ENCODE results near the gene EPOP. TPM values are rescaled to one million over a fixed set of nuclear protein-coding genes. Genes with fewer than 3 reads are reported as not detected.

Gene EPOP
- total and polyA plus RNA-seq, 2 donors (not counting 1 experiment from before 2014, with no cell fraction given) = 0.14 to 0.33 TPM

- TF ChIP-seq, protein P1, sequence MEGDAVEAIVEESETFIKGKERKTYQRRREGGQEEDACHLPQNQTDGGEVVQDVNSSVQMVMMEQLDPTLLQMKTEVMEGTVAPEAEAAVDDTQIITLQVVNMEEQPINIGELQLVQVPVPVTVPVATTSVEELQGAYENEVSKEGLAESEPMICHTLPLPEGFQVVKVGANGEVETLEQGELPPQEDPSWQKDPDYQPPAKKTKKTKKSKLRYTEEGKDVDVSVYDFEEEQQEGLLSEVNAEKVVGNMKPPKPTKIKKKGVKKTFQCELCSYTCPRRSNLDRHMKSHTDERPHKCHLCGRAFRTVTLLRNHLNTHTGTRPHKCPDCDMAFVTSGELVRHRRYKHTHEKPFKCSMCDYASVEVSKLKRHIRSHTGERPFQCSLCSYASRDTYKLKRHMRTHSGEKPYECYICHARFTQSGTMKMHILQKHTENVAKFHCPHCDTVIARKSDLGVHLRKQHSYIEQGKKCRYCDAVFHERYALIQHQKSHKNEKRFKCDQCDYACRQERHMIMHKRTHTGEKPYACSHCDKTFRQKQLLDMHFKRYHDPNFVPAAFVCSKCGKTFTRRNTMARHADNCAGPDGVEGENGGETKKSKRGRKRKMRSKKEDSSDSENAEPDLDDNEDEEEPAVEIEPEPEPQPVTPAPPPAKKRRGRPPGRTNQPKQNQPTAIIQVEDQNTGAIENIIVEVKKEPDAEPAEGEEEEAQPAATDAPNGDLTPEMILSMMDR (conservative IDR thresholded peaks at IDR 0.05 in 1 of 2, IDR thresholded peaks at IDR 0.05 in 1 of 2; ENCODE audit: low read depth in 1 of 2, low read length in 2 of 2) = no peak
- peak; percentile 78 for TF ChIP-seq EZH2 (IDR thresholded peaks at IDR 0.05; ENCODE audit: low read length, missing control alignments)
- Histone ChIP-seq H3K36me3 (ENCODE audit: control insufficient read depth, insufficient read depth, low read length) (no peaks in the 10 kb centered on the region), H3K27me3 (ENCODE audit: control insufficient read depth, insufficient read depth, low read length) (peaks cover 59% of the 10 kb centered on the region)
Observed at GRCh38 chr17:38671939-38672720, 2.6 kb downstream of the EPOP start.

DNA sequence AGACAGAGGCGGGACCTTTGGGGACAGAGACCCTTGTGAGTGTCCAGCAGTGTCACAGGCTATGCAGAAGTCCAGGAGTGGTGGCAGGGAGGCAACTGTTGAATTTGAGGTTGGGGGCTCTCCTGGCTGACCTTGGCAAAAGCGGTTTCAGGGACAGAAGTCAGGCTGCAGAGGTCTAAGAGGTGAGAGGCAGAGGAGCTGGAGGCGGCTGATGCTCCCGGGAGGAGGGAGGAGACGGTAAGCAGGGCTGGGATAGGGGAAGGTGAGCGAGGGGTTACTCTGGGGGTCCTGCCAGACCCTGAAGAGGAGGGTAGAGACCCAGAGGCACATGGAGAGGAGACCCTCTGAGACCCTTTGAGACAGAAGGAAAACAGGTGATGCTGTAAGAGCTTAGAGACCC is 5.2 kb downstream of the EPOP start:
- Histone ChIP-seq H4K20me1 (ENCODE audit: control insufficient read depth, extremely low read depth, insufficient read depth, low read length) (no peaks in the 10 kb centered on the region), H3K9ac (ENCODE audit: insufficient read depth, low read length) (no peak overlapping the region), H3K36me3 (ENCODE audit: control insufficient read depth, insufficient read depth, low read length) (no peaks in the 10 kb centered on the region), H2AFZ (ENCODE audit: low read length) (no peak overlapping the region), H3K27me3 (ENCODE audit: control insufficient read depth, insufficient read depth, low read length) (peaks cover 55% of the 10 kb centered on the region), H3K4me1 (ENCODE audit: control insufficient read depth, extremely low read depth, insufficient read depth, low read length) (no peaks in the 10 kb centered on the region), H3K9me3 (ENCODE audit: control insufficient read depth, insufficient read depth, low read depth, low read length) (no peaks in the 10 kb centered on the region), H3K4me2 (ENCODE audit: extremely low read depth, insufficient read depth, low read length) (no peak overlapping the region), H3K79me2 (ENCODE audit: control insufficient read depth, insufficient read depth, low read length) (no peaks in the 10 kb centered on the region), H3K27ac (ENCODE audit: insufficient read depth, low read length) (no peak overlapping the region), H3K4me3 (replicated peaks in 1 of 4; ENCODE audit: control extremely low read depth in 1 of 4, insufficient read depth in 1 of 4, low read depth in 3 of 4, low read length in 4 of 4) (no peak overlapping the region)
- TF ChIP-seq EZH2 (IDR thresholded peaks at IDR 0.05; ENCODE audit: low read length, missing control alignments) = peak; percentile 57
- TF ChIP-seq, protein P1 (conservative IDR thresholded peaks at IDR 0.05 in 1 of 2, IDR thresholded peaks at IDR 0.05 in 1 of 2; ENCODE audit: low read depth in 1 of 2, low read length in 2 of 2) = no peak
- no peak for DNase-seq (ENCODE audit: low read depth in 2 of 2)

More at GRCh38 chr17:38671939-38672720, 2.6 kb downstream of the EPOP start:
- no peak for DNase-seq (ENCODE audit: low read depth in 2 of 2)
- Histone ChIP-seq H3K79me2 (ENCODE audit: control insufficient read depth, insufficient read depth, low read length) (no peaks in the 10 kb centered on the region), H3K9ac (ENCODE audit: insufficient read depth, low read length) (no peak overlapping the region), H4K20me1 (ENCODE audit: control insufficient read depth, extremely low read depth, insufficient read depth, low read length) (no peaks in the 10 kb centered on the region), H3K4me2 (ENCODE audit: extremely low read depth, insufficient read depth, low read length) (no peak overlapping the region), H3K4me3 (replicated peaks in 1 of 4; ENCODE audit: control extremely low read depth in 1 of 4, insufficient read depth in 1 of 4, low read depth in 3 of 4, low read length in 4 of 4) (no peak overlapping the region), H3K9me3 (ENCODE audit: control insufficient read depth, insufficient read depth, low read depth, low read length) (no peaks in the 10 kb centered on the region), H2AFZ (ENCODE audit: low read length) (no peak overlapping the region), H3K27ac (ENCODE audit: insufficient read depth, low read length) (no peak overlapping the region), H3K4me1 (ENCODE audit: control insufficient read depth, extremely low read depth, insufficient read depth, low read length) (no peaks in the 10 kb centered on the region)

DNA sequence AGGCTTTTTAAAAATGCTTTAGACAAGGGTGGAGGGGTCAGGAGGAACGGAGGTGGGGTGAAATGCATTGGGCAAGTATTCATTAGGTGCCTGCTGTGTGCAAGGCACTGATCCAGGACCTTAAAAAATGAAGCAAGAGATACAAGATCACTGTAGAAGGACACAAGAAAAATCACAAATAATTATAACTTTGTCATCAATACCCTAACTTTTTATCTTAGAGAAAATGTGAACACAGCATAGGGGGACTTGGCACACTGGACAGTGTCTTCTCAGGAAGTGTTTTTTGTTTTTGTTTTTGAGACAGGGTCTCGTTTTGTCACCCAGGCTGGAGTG is 7.0 kb downstream of the EPOP start:
- no peaks in the 10 kb centered on the region for H4K20me1 ChIP-seq (ENCODE audit: control insufficient read depth, extremely low read depth, insufficient read depth, low read length)
- no peak overlapping the region for H3K9ac ChIP-seq (ENCODE audit: insufficient read depth, low read length)
- no peak overlapping the region for H3K27ac ChIP-seq (ENCODE audit: insufficient read depth, low read length)
- H3K4me3 ChIP-seq (replicated peaks in 1 of 4; ENCODE audit: control extremely low read depth in 1 of 4, insufficient read depth in 1 of 4, low read depth in 3 of 4, low read length in 4 of 4) = no peak overlapping the region
- peaks cover 40% of the 10 kb centered on the region for H3K27me3 ChIP-seq (ENCODE audit: control insufficient read depth, insufficient read depth, low read length)
- no peak for DNase-seq (ENCODE audit: low read depth in 2 of 2)
- H3K4me2 ChIP-seq (ENCODE audit: extremely low read depth, insufficient read depth, low read length) = no peak overlapping the region
- no peaks in the 10 kb centered on the region for H3K36me3 ChIP-seq (ENCODE audit: control insufficient read depth, insufficient read depth, low read length)
- TF ChIP-seq, protein P1 (conservative IDR thresholded peaks at IDR 0.05 in 1 of 2, IDR thresholded peaks at IDR 0.05 in 1 of 2; ENCODE audit: low read depth in 1 of 2, low read length in 2 of 2) = no peak
- TF ChIP-seq EZH2 (IDR thresholded peaks at IDR 0.05; ENCODE audit: low read length, missing control alignments) = no peak
- H3K9me3 ChIP-seq (ENCODE audit: control insufficient read depth, insufficient read depth, low read depth, low read length) = no peaks in the 10 kb centered on the region
- no peak overlapping the region for H2AFZ ChIP-seq (ENCODE audit: low read length)
- no peaks in the 10 kb centered on the region for H3K79me2 ChIP-seq (ENCODE audit: control insufficient read depth, insufficient read depth, low read length)
- no peaks in the 10 kb centered on the region for H3K4me1 ChIP-seq (ENCODE audit: control insufficient read depth, extremely low read depth, insufficient read depth, low read length)

All from fibroblast of lung (primary cell).